NCI-H345 (cell line): ENCODE measurements around the gene PLEKHG5.
A peak's percentile ranks its signal among the peaks of the same experiment; 100 is the strongest.

Source experiments
- DNase-seq: peaks from one replicate; lab custom pipeline; 2025; lab: John Stamatoyannopoulos, UW

Gene PLEKHG5

DNA sequence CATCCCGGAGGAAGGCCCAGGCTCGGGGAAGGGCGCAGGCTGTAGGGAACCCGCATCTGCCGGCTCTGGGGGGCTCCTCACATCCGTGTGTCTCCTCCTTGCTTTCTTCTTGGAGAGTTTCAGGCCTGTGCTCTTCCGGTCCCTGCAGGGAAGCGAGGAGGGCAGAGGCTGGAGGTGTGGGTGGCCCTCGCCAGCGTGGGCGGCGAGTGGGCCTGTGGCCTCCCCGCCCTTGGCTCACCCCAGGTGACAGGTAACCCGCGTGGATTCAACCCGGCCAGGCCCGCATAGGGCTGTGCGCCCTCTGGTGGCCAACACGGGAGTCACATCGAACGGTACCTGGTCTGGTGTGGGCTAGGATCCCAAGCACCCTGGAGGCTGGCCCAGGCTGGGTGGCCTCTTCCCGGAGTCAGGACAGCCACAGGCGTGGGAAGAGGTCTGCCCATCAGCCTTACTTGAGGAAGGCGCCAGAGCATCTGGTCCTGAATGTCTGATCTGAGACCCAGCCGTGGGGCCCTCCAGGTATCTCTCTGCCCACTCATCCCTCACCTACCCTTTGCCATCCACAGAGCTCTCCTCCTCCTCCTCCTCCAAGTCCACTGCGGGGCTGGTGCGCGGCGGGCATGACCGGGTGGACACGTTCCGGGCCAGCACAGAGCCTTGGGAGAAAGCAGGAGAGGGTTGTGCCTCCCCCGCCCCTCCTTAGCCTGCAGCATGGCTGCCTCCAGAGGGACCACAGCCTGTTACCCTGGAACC lies 15.9 kb downstream of the PLEKHG5 start:
- peak; percentile 74 for DNase-seq

DNA sequence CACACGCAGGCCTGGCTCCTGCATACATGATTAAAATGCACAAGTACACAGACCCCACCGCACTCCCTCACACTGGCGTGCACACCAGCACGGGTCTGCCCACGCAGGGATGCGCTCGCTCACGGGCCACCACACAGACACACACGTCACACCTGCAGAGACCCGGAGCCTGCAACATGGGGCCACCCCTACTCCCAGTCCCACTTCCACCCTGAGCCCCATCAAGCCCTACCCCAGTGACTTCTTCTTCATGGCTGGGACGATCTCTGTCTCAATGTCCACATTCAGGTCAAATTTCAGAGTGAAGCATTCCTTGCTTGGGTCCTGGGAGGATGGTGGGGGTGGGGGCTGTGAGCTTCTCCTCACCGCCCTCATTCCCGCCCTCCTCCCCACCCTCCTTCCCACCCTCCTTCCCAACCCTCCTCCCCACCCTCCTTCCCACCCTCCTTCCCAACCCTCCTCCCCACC lies 16.6 kb downstream of the PLEKHG5 start:
- no peak for DNase-seq

DNA sequence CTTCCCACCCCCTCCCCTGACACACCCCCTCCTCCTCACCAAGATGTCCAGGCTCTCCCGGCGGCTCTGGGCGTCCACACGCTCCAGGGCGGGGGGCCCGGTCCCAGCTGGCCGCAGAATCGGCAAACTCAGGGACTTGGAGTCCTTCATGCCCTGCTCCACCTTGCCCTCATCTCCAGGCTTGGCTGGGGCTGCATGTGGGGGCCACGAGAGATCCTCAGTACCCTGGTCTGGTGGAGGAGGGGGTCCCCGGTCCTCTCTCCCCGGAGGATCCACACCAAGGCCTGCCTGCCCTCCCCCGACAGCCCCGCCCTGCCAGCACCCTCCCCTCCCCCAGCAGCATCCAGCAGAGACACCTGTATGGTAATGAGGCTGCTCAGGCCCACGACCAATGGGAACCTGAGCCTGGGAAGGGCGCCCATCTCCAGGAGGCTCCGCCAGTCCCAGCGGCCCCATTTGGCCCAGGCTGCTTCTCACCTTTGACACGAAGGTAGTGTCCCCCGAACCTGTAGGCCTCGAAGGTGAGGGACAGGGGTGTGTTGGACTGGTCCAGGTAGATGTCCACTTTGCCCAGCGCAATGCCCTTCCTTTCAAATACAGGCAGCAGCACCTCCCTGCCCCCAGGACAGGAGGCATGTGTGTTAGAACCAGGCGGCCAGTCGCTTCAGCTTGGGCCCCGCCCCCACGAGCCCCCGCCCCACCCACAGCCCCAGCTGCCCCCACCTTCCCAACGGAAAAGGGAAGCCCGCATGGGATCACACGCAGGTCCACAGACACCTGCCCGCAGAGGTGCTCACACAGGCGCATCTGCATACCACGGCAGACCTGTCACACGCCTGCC lies 17.3 kb downstream of the PLEKHG5 start:
- peak; percentile 92 for DNase-seq

DNA sequence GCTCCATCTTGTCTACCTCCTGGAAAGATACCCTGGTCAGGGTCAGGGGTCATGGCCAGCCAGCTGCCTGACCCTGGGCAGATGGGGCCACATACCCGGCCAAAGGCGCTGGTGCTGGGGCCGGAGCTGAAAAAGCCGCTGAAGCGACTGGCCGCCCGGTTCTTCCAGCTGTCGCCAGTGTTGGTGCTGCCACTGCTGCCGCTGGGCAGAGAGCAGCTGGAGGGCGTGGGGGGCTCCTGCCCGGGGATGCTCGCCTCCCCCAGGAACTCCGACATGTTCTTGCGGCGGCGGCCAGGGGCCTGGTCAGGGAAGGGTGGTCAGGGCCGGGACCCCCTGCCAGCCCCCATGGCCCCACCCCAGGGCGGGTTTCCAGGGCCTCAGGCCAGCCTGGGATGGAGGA lies 18.3 kb downstream of the PLEKHG5 start:
- no peak for DNase-seq

DNA sequence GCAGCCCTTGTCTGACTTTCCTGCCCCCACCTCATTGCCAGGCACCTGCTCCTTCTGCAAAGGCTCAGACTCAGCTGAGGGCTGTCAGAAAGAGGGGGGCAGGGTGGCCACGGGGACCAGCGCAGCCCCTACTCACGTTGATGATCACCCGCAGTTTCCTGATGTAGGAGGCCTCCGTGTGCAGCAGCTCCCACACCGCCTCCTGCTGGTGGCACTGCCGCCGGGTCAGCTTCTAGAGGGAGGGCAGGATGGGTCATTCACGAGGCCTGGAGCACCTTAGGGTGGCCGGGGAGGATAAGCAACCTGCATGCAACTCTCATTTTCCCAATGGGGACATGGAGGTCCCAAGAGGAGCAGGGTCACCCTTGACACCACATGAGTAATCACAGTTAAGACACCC lies 19.1 kb downstream of the PLEKHG5 start:
- no peak for DNase-seq

DNA sequence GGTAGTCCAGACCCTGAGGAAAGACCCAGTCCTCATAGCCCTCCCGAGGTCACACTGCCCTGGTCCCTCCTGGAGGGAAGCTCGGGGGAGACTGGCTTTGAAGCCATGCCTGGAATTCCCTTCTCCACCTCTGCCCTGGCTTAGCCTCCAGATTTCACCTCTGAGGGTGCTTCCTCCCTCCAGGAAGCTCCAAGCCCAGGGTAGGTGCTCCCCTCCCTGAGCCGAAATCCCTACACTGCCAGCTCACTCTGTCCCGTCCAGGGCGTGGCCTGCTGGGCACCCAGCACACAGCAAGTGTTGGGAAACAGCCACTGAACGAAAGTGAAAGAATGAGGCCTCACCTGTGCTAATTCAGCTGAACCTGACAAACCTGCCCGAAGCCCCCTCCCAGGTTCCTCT lies 19.5 kb downstream of the PLEKHG5 start:
- DNase-seq = no peak

DNA sequence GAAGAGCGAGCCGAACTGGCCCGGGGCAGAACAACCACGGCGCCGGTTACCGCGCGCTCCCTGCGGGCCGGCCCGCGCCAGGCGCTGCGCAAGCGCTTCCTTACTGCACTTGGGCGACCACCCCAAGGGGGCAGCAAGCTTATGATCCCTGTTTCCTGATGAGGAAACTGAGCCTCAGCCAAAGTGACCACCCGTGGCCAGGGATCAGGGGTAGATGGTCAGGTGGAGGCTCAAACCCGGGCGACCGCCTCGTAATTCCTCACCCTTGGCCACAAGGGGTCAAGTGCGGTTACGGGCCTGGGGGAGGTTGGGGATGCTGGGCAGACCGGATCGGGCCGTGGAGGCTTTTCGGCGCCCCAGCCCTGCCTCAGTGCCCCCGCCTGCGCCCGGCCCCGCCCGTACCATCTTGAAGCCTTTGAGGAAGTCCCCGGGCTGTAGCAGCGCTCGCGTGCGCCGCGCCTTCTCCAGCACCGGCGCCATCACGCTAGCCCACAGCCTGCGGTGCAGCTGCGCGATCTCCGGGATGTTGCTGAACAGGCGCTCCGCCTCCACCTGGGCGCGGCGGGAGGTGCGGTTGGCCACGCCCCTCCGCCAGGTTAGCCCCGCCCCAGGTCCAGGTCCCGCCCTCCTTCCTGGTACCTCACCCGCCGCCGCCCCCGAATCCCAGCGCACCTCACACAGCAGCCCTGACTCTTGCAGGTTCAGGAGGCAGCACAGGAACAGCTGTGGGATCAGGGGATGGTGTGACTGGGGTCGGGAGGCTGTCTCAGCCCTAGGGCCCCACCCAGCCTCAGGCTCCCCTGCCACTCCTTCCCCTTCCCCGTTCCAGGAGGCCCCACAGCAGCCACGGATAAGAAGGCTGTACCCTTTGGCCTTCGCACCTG lies 20.1 kb downstream of the PLEKHG5 start:
- DNase-seq = no peak

DNA sequence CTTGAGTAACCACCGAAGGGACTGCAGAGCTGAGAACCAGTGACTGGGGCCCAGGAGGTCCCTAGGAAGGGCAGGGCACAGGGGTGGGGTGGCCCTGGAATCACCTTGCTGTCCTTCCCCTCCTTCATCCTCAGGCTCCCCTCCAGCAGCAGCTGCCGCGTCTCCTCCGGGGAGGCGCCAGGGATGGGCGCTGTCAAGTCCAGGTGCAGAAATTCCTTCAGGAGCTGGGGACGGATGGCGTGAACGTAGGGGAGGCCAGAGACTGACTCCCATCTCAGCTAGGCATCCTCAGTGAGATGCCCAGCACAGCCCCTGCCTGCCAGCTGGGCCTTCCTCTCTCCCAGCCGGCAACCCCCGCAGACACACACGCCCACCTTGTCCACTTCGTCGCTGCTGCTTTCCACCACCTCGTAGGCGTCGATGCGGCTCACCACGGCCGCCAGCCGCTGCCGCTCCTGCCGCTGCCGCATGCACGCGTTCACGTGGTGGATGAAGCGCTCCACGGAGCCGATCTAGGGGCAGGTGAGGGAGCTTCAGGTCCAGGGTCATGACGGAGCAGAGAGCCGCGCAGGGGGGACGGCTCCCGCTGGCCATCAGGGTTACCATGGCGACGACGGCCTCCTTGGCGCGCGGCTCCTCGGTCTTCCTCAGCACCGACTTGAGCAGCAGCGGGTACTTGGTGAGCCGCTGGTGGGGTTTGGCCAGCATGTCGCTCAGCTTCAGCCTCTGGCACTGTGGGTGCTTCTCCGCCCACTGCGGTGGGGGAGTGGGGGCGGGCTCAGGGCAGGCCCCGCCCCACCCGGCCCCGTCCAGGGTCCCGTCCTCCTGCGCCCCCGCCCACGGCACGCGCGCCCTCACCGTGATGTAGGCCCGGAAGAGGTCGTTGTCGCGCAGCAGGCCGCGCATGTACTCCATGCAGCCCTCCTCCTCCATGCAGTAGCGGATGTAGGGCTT lies 21.1 kb downstream of the PLEKHG5 start:
- DNase-seq = no peak

DNA sequence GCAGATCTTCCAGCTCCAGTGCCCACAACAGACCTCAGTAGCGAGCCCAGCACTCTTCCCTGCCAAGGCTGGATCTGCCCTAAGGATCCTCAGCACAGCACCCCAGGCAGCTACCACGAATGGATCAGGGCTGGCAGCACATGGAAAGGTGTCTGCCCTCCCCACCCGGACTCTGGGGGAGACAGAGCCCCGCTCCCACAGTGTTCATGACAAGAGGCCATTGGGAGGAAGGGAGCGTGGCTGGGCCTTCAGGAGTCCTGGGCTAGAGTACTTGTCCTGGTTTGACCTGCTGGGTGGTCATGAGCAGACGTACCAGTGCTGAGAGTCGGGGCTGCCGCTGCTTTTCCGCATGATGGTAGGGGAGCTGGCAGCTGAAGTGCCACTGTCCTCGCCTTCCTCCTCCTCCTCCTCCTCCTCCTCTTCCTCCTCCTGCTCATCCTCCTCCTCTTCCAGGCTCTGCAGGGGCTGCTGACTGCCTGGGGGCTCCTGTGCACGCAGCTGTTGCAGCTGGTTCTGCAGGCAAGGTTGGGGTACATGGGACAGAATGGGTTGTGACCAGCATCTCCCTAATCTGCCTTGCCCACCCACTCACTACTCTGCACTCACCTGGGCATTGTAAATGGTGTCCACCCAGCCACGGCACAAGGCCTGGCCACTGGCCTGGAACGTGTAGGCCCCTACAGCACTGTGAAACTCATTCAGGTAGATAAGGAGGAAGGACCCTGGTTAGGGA lies 22.6 kb downstream of the PLEKHG5 start:
- DNase-seq = no peak

DNA sequence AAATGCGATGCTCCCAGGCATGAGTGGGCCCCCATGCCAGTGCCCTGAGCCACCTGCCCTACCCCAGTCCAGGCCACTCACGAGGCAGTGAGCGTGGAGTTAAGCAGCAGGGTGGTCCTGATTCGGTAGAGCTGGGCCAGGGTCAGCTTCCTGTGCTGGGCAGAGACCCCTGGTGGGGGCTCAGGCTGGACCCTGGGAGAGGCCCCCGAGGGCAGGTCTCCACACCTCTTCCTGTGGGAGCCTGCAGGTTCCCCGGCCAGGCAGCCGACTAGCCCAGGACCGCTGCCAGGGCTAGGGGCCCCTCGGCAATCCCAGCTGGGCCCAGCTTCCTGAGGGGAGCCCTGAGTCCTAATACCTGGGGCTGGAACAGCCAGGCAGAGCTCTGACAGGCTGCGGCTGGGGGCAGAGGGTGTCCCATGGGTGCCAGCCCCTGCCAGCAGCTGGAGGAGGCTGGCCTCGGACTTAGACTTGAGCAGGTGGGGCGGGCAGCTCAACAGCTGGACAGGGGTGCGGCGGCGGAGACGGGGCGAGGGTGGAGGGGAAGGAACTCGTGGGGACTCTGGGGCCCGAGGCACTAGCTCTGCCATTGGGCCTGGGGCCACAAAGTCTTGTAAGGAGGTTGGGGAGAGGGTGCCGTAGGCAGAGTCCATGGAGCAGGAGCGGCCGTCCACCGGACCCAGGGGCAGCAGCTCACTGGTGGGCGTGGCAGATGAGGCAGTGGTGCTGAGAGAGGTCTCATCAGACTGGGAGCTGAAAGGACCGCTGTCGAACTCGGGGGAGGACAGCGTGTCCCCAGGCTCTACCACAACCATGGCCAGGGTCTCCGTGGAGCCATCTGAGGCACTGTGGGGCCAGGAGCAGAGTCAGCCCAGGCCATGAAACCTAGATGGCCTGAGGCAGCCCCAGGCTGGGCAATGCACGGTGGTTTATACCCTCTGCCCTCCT lies 23.5 kb downstream of the PLEKHG5 start:
- no peak for DNase-seq

DNA sequence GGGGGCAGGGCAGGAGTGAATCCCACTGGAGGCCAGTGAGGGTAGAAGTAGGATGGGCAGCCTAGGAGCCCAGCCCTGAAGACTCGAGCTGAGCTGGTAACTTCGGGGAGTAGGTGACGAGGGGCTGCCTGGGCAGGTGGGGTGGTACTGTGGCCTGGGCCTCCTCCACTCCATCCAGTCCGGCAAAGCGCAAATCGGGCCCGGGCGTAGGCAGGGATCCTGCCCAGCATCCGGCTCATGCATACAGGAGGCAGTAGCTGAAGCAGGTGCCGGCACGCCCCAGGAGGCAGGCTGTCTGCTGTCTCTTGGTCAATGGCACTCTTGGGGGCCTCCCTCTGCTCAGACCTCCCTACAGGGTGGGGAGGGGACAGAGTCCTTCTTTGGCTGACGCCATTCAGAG lies 24.2 kb downstream of the PLEKHG5 start:
- no peak for DNase-seq

DNA sequence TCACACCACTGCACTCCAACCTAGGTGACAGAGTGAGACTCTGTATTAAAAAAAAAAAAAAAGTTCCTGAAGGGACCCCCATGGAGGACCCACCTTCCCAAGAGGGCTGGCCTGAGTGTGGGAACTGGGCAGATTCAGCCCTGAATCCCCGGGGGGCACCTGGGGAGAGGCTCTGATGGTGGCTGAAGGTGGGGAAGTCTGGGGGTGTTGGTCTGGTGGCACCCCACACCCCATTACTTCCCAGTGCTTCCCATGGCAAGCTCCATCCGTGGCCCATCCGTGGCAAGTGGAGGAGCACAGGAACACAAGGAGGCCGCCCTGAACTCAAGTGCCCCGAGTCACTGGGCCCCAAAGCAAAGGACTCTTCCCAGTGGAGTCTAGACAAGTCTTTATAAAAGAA lies 24.7 kb downstream of the PLEKHG5 start:
- no peak for DNase-seq

DNA sequence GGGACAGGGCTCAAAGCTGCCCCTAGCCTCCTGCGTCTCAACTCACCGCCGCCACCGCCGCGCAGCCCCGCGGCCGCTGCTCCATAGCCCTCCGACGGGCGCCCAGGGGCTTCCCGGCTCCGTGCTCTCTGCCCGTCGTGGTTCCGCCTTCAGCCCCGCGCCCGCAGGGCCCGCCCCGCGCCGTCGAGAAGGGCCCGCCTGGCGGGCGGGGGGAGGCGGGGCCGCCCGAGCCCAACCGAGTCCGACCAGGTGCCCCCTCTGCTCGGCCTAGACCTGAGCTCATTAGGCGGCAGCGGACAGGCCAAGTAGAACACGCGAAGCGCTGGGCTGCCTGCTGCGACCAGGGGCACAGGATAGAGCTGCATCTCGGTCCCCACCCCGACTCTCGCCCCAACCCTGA lies 25.4 kb downstream of the PLEKHG5 start, which contains the start of gene TNFRSF25:
Gene TNFRSF25, minus strand, starts transcription at position 151 of the 400 bp plus-strand sequence. Its CDS starts 66 bp downstream, at position 85.
- no peak for DNase-seq

DNA sequence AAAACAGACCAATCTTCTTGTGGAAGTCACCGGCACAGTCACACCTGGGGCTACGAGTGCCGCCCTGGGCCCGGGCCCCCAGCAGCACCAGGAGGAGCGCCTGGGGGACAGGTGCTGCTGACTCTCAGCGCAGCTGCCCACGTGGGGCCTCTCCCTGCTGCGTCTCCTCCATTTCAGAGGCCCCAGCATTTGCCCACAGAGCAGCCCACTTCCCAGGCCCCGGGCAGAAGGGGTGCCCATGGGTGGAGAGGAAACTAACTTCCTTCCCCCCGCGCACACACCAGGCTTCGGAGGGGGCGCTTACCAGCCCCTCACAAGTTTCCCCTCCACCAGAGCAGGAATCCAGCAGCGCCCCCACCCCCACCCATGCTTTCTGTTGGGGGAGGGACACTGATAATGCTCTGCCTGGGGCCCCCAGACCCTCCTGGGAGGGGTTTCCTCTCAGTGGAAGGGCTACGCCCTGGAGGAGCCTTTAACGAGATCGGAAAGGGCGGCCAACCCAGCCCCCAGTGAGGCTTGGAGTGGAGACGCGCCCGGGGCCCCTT lies 25.9 kb downstream of the PLEKHG5 start:
- no peak for DNase-seq

DNA sequence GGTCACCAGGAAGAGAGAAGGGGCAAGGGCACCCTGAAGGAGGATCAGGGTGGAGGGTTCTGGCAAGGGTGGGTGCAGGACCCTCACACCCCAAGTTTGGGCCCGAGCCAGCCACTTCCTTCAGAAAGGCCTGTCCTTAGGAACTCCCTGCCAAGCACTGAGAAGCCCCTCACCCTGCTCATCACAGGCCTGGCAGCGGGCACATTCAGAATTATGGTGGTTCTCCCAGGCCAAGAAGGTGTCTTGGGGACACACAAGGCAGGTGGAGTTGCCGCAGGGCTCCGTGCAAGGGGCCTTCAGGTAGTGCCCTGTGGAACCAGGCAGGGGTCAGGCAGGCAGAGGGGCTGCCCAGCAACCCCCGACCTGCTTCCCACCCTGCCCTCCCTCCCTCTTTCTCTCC lies 26.6 kb downstream of the PLEKHG5 start:
- DNase-seq = no peak

DNA sequence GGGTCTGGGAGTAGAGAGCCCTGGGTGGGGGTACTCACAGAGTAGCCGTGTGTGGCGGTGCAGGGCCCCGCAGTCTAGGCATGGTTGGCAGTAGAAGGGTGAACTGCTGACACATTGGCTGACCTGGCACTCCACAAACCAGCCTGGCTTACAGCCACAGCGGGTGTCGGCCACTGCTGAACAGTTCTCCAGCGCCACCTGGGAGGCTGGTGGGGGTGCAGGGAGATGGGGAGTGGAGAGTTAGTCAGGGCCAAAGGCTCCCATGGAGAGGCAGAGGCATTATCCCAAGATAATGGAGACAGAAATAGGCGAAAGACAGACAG lies 27.0 kb downstream of the PLEKHG5 start:
- no peak for DNase-seq

DNA sequence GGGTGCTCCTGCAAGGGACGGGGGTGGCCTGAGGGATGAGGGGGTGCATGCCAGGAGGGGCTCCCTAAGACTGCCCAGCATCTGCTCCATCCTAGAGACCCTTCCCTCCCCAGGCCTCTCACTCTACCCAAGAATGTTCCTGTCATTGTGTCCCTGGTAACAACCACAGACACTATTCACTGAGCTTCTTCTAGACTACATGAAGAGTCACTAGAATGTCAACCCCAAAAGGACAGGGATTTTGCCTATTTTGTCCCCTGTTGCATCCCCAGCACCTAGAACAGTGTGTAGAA lies 28.4 kb downstream of the PLEKHG5 start:
- no peak for DNase-seq

DNA sequence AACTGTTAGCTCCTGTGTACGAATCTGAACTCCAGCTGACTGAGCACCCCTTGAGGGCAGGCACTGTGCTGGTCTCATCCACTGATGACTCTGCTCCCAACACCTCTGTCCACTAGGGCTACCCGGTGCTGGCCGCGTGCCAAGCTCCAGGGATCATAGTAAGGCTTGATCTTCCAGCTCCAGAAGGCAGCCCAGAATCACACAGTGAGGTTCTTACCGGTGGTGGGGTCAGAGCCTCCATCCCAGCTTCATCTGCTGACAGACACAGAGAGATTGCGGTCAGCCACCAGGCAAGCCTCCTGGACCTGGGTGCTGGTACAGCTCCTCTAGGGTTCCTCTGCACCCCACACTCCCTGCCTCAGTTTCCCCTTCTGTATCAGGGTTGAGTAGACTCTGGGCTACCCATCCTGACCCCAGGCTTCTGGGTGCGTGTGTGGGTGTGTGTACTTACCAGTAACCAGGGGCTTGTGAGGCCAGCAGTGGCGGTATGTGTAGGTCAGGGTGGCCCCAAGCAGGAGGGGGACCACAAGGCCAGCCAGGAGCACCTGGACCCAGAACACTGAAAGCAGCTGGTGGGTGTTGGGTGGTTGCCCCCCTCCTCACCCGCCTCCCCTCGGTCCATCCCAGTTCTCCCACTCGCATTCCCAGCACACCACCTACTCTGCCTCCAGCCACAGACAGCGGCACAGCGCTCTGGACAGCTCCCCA lies 28.9 kb downstream of the PLEKHG5 start:
- DNase-seq = no peak
